PC-3 (cell line): ENCODE measurements around the gene CABP1. TPM values are rescaled to one million over a fixed set of nuclear protein-coding genes. Genes with fewer than 3 reads are reported as not detected.
A peak's percentile ranks its signal among the peaks of the same experiment; 100 is the strongest.

ENCODE experiments used
- ATAC-seq: fragments of 200-7000 bp; cut with Tn5 transposase; 2 replicates; pipeline ENCODE4 v1.9.1; 2020; ENCODE audit warnings: mild to moderate bottlenecking, moderate library complexity
- BruUV-seq: library from RNA; stranded (reverse); fragments of 400-500 nt; replicated peaks from 2 replicates; lab custom pipeline; 2021; lab: Mats Ljungman, UMichigan
- CTCF ChIA-PET: fragments of 300-600 bp; sonication (Branson Sonifier 250); formaldehyde crosslinking; loops from one replicate; lab custom pipeline; 2022; ENCODE audit warnings: antibody characterized with exemption; lab: Charles Lee
- POLR2A ChIA-PET: fragments of 300-600 bp; sonication (Branson Sonifier 250); formaldehyde crosslinking; loops from one replicate; lab custom pipeline; 2022; ENCODE audit warnings: antibody characterized with exemption; ENCODE audit not compliant: unreplicated experiment; lab: Charles Lee
- DNase-seq: peaks from one replicate; pipeline ENCODE4 v3.0.0-alpha.2; 2015
- H2AFZ ChIP-seq: fragments of 300-600 bp; sonication (generic); 2 replicates; pipeline ENCODE4 v1.6.0; 2016; ENCODE audit warnings: antibody characterized with exemption, low read length
- H3F3A ChIP-seq: fragments of 300-600 bp; sonication (generic); one replicate; pipeline ENCODE4 v1.6.0; 2017; ENCODE audit warnings: antibody characterized with exemption, low read length, control low read depth, mild to moderate bottlenecking; ENCODE audit not compliant: unreplicated experiment
- H3K27ac ChIP-seq: fragments of 300-600 bp; sonication (generic); 2 replicates; pipeline ENCODE4 v1.5.1; 2016; ENCODE audit warnings: mild to moderate bottlenecking, low read length
- H3K27me3 ChIP-seq: fragments of 300-600 bp; sonication (generic); 2 replicates; pipeline ENCODE4 v1.6.1; 2016; ENCODE audit warnings: low read length, mixed read lengths
- H3K36me3 ChIP-seq: fragments of 300-600 bp; sonication (generic); 2 replicates; pipeline ENCODE4 v1.6.1; 2016; ENCODE audit warnings: low read depth, mixed run types, low read length, mixed read lengths
- H3K4me1 ChIP-seq: fragments of 300-600 bp; sonication (generic); 2 replicates; pipeline ENCODE4 v1.5.1; 2016; ENCODE audit warnings: low read length; ENCODE audit not compliant: insufficient read depth
- H3K4me2 ChIP-seq: fragments of 300-600 bp; sonication (generic); 2 replicates; pipeline ENCODE4 v1.6.0; 2016; ENCODE audit warnings: low read length
- H3K4me3 ChIP-seq: fragments of 300-600 bp; sonication (generic); 2 replicates; pipeline ENCODE4 v1.5.1; 2016; ENCODE audit warnings: mild to moderate bottlenecking, low read length, mixed read lengths
- H3K79me2 ChIP-seq: fragments of 300-600 bp; sonication (generic); 2 replicates; pipeline ENCODE4 v1.6.1; 2017; ENCODE audit warnings: low read length, mixed read lengths
- H3K9ac ChIP-seq: fragments of 300-600 bp; sonication (generic); 2 replicates; pipeline ENCODE4 v1.6.0; 2016; ENCODE audit warnings: mild to moderate bottlenecking, low read length
- H3K9me2 ChIP-seq: fragments of 300-600 bp; sonication (generic); replicated peaks from 2 replicates; pipeline ENCODE4 v1.6.1; 2016; ENCODE audit warnings: mixed run types, low read length, mixed read lengths
- H3K9me3 ChIP-seq: fragments of 300-600 bp; sonication (generic); 2 replicates; pipeline ENCODE4 v1.6.1; 2016; ENCODE audit warnings: low read length, mixed read lengths
- H4K20me1 ChIP-seq: fragments of 300-600 bp; sonication (generic); 2 replicates; pipeline ENCODE4 v1.6.1; 2016; ENCODE audit warnings: low read length, mixed read lengths
- CTCF ChIP-seq: fragments of 300-600 bp; sonication (generic); conservative IDR thresholded peaks from 2 replicates; pipeline ENCODE4 v1.5.1; 2017; ENCODE audit warnings: antibody characterized with exemption, low read depth, mild to moderate bottlenecking, low read length
- EZH2 ChIP-seq: fragments of 300-600 bp; sonication (generic); IDR thresholded peaks from one replicate; pipeline ENCODE4 v1.6.1; 2017; ENCODE audit warnings: antibody characterized with exemption, mild to moderate bottlenecking, low read length; ENCODE audit not compliant: unreplicated experiment
- EZH2phosphoT487 ChIP-seq: fragments of 300-600 bp; sonication (generic); IDR thresholded peaks from 2 replicates; pipeline ENCODE4 v1.6.1; 2018; ENCODE audit warnings: mild to moderate bottlenecking, antibody characterized with exemption, low read length, borderline replicate concordance
- intact Hi-C: fragments of 100-400 bp; cut with micrococcal nuclease; formaldehyde crosslinking; loops from 2 replicates; pipeline ENCODE4 v1.9.0; 2023
- total RNA-seq: library from RNA; depleted of rRNA; stranded (reverse); fragments of >200 nt; gene quantifications from 2 replicates; pipeline ENCODE4 v1.2.3, GENCODE V29; 2014

CABP1 gene
- total RNA-seq, 1 experiment from 2014 or later = not detected

GRCh38 chr12:120710805-120711296, 70.4 kb downstream of the CABP1 start:
- Histone ChIP-seq H3K36me3 (peaks cover 13% of the 10 kb centered on the region; the same call in 1 of the 2 replicates), H3K79me2 (peaks cover 25% of the 10 kb centered on the region), H3K27me3 (no peaks in the 10 kb centered on the region), H3K9ac (peak overlapping the region; percentile 92), H3K4me1 (peaks cover 21% of the 10 kb centered on the region), H3K9me2 (no peaks in the 10 kb centered on the region), H3K4me3 (peak overlapping the region; percentile 83), H3F3A (peaks cover 6% of the 10 kb centered on the region), H4K20me1 (no peaks in the 10 kb centered on the region), H3K27ac (0 out of 2 replicates have a peak overlapping the region, but pooled peaks have one; percentile 9), H2AFZ (peak overlapping the region; percentile 77), H3K9me3 (no peaks in the 10 kb centered on the region), H3K4me2 (peak overlapping the region; percentile 96)
- ChIA-PET CTCF (interaction anchor here (1.0 kb wide), 1 partner anchor 62 kb away, joined by 5 read pairs; no protein-coding TSS in a partner anchor), POLR2A (interaction anchor here (0.6 to 0.7 kb wide), 3 partner anchors 17 to 130 kb away, joined by 3 to 21 read pairs (median 10); partner anchors contain the start of gene POP5)
- intact Hi-C loops = loop anchor here (1.0 to 5.0 kb wide), 4 partner anchors 22 to 261 kb away; partner anchors contain the start of gene SPPL3
- no peak for DNase-seq
- TF ChIP-seq CTCF = no peak
- TF ChIP-seq EZH2phosphoT487 = no peak
- no peak for TF ChIP-seq EZH2
- ATAC-seq = peak; percentile 45
- no TSS peak for BruUV-seq

- Histone ChIP-seq H3K4me1 (peaks cover 17% of the 10 kb centered on the region), H3K27ac (no peak overlapping the region), H2AFZ (peak overlapping the region; percentile 77), H4K20me1 (no peaks in the 10 kb centered on the region), H3F3A (peaks cover 6% of the 10 kb centered on the region), H3K79me2 (peaks cover 25% of the 10 kb centered on the region), H3K36me3 (peaks cover 16% of the 10 kb centered on the region; the same call in 1 of the 2 replicates), H3K27me3 (no peaks in the 10 kb centered on the region), H3K9me3 (no peaks in the 10 kb centered on the region), H3K9ac (peak overlapping the region; percentile 92), H3K4me2 (peak overlapping the region; percentile 96), H3K9me2 (no peaks in the 10 kb centered on the region), H3K4me3 (peak overlapping the region; percentile 83)
- ATAC-seq (peak; percentile 16), DNase-seq (no peak)
- no peak for TF ChIP-seq CTCF
- TF ChIP-seq EZH2phosphoT487 = no peak
- no peak for TF ChIP-seq EZH2
- CTCF ChIA-PET = interaction anchor here (1.0 kb wide), 1 partner anchor 62 kb away, joined by 5 read pairs; no protein-coding TSS in a partner anchor
- POLR2A ChIA-PET = interaction anchor here (0.6 kb wide), 1 partner anchor 32 kb away, joined by 3 read pairs; no protein-coding TSS in a partner anchor
- intact Hi-C loops = loop anchor here (2.0 to 5.0 kb wide), 3 partner anchors 23 to 261 kb away; partner anchors contain the start of gene SPPL3
- no TSS peak for BruUV-seq
These were observed 71.0 kb downstream of the CABP1 start for GRCh38 chr12:120711411-120711810.

GRCh38 chr12:120712610-120713009, 72.2 kb downstream of the CABP1 start:
- H3K27ac ChIP-seq = no peak overlapping the region
- BruUV-seq = no TSS peak
- H3K27me3 ChIP-seq = no peaks in the 10 kb centered on the region
- ATAC-seq (no peak), DNase-seq (no peak)
- H3K79me2 ChIP-seq = peaks cover 25% of the 10 kb centered on the region
- intact Hi-C loops = loop anchor here (5.0 kb wide), 2 partner anchors 190 to 260 kb away; partner anchors contain the start of gene SPPL3
- no peaks in the 10 kb centered on the region for H3K9me3 ChIP-seq
- peak overlapping the region; percentile 96; the same call in 1 of the 2 replicates for H3K4me2 ChIP-seq
- ChIA-PET POLR2A (no interaction called here), CTCF (no interaction called here)
- H3K4me1 ChIP-seq = peaks cover 17% of the 10 kb centered on the region
- H4K20me1 ChIP-seq = no peaks in the 10 kb centered on the region
- H3F3A ChIP-seq = peaks cover 6% of the 10 kb centered on the region
- no peaks in the 10 kb centered on the region for H3K9me2 ChIP-seq
- H3K4me3 ChIP-seq = no peak overlapping the region
- no peak for TF ChIP-seq EZH2
- no peak for TF ChIP-seq CTCF
- no peak for TF ChIP-seq EZH2phosphoT487
- peaks cover 17% of the 10 kb centered on the region; the same call in 1 of the 2 replicates for H3K36me3 ChIP-seq
- no peak overlapping the region for H2AFZ ChIP-seq
- H3K9ac ChIP-seq = no peak overlapping the region
